B cell (primary cell): ENCODE results near the gene NEU4.

Source experiments
- EZH2 ChIP-seq: IDR thresholded peaks from 2 replicates; pipeline ENCODE4 v1.6.1; 2012; ENCODE audit warnings: borderline replicate concordance, low read depth, mild to moderate bottlenecking, moderate library complexity, low read length; ENCODE audit not compliant: insufficient read depth, poor library complexity, severe bottlenecking
- TF ChIP-seq, protein P1 (sequence below): fragments of 200-600 bp; IDR thresholded peaks from one replicate; pipeline ENCODE4 v1.8.0; 2022; ENCODE audit warnings: antibody characterized with exemption, mild to moderate bottlenecking

DNA sequence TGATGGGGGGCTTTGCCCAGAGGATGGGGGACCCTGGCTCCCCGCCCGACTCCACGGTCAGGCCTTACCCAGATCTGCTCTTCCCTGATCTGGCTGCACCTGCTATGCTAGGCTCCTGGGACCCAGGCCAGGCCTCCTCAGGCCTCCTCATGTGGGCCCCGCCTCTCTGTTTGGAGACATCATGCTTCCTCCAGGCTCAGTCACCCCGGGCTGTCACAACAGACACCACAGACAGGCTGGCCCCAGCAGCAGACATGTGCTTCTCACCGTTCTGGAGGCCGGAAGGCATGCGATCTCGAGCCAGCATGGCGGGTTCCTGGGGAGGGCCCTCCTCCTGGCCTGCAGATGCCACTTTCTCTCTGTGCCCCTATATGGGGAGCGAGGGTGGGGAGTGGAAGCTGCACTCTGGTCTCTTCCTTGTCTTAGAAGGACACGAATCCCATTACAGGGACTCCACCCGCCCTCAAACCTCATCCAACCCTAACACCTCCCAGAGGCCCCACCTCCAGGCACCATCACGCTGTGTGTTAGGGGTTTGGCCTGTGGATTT, 10.8 kb upstream of the NEU4 start:
- TF ChIP-seq, protein P1, sequence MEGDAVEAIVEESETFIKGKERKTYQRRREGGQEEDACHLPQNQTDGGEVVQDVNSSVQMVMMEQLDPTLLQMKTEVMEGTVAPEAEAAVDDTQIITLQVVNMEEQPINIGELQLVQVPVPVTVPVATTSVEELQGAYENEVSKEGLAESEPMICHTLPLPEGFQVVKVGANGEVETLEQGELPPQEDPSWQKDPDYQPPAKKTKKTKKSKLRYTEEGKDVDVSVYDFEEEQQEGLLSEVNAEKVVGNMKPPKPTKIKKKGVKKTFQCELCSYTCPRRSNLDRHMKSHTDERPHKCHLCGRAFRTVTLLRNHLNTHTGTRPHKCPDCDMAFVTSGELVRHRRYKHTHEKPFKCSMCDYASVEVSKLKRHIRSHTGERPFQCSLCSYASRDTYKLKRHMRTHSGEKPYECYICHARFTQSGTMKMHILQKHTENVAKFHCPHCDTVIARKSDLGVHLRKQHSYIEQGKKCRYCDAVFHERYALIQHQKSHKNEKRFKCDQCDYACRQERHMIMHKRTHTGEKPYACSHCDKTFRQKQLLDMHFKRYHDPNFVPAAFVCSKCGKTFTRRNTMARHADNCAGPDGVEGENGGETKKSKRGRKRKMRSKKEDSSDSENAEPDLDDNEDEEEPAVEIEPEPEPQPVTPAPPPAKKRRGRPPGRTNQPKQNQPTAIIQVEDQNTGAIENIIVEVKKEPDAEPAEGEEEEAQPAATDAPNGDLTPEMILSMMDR: no peak
- TF ChIP-seq EZH2: no peak
